PC-3 (cell line): ENCODE results near the gene DERL3. TPM values are rescaled to one million over a fixed set of nuclear protein-coding genes. Genes with fewer than 3 reads are reported as not detected.

Experiments used
- ATAC-seq: fragments of 200-7000 bp; cut with Tn5 transposase; 2 replicates; pipeline ENCODE4 v1.9.1; 2020; ENCODE audit warnings: mild to moderate bottlenecking, moderate library complexity
- BruUV-seq: library from RNA; stranded (reverse); fragments of 400-500 nt; replicated peaks from 2 replicates; lab custom pipeline; 2021; lab: Mats Ljungman, UMichigan
- CTCF ChIA-PET: fragments of 300-600 bp; sonication (Branson Sonifier 250); formaldehyde crosslinking; loops from one replicate; lab custom pipeline; 2022; ENCODE audit warnings: antibody characterized with exemption; lab: Charles Lee
- POLR2A ChIA-PET: fragments of 300-600 bp; sonication (Branson Sonifier 250); formaldehyde crosslinking; loops from one replicate; lab custom pipeline; 2022; ENCODE audit warnings: antibody characterized with exemption; ENCODE audit not compliant: unreplicated experiment; lab: Charles Lee
- DNase-seq: peaks from one replicate; pipeline ENCODE4 v3.0.0-alpha.2; 2015
- H2AFZ ChIP-seq: fragments of 300-600 bp; sonication (generic); 2 replicates; pipeline ENCODE4 v1.6.0; 2016; ENCODE audit warnings: antibody characterized with exemption, low read length
- H3F3A ChIP-seq: fragments of 300-600 bp; sonication (generic); one replicate; pipeline ENCODE4 v1.6.0; 2017; ENCODE audit warnings: antibody characterized with exemption, low read length, control low read depth, mild to moderate bottlenecking; ENCODE audit not compliant: unreplicated experiment
- H3K27ac ChIP-seq: fragments of 300-600 bp; sonication (generic); 2 replicates; pipeline ENCODE4 v1.5.1; 2016; ENCODE audit warnings: mild to moderate bottlenecking, low read length
- H3K27me3 ChIP-seq: fragments of 300-600 bp; sonication (generic); 2 replicates; pipeline ENCODE4 v1.6.1; 2016; ENCODE audit warnings: low read length, mixed read lengths
- H3K36me3 ChIP-seq: fragments of 300-600 bp; sonication (generic); 2 replicates; pipeline ENCODE4 v1.6.1; 2016; ENCODE audit warnings: low read depth, mixed run types, low read length, mixed read lengths
- H3K4me1 ChIP-seq: fragments of 300-600 bp; sonication (generic); 2 replicates; pipeline ENCODE4 v1.5.1; 2016; ENCODE audit warnings: low read length; ENCODE audit not compliant: insufficient read depth
- H3K4me2 ChIP-seq: fragments of 300-600 bp; sonication (generic); 2 replicates; pipeline ENCODE4 v1.6.0; 2016; ENCODE audit warnings: low read length
- H3K4me3 ChIP-seq: fragments of 300-600 bp; sonication (generic); 2 replicates; pipeline ENCODE4 v1.5.1; 2016; ENCODE audit warnings: mild to moderate bottlenecking, low read length, mixed read lengths
- H3K79me2 ChIP-seq: fragments of 300-600 bp; sonication (generic); 2 replicates; pipeline ENCODE4 v1.6.1; 2017; ENCODE audit warnings: low read length, mixed read lengths
- H3K9ac ChIP-seq: fragments of 300-600 bp; sonication (generic); 2 replicates; pipeline ENCODE4 v1.6.0; 2016; ENCODE audit warnings: mild to moderate bottlenecking, low read length
- H3K9me2 ChIP-seq: fragments of 300-600 bp; sonication (generic); replicated peaks from 2 replicates; pipeline ENCODE4 v1.6.1; 2016; ENCODE audit warnings: mixed run types, low read length, mixed read lengths
- H3K9me3 ChIP-seq: fragments of 300-600 bp; sonication (generic); 2 replicates; pipeline ENCODE4 v1.6.1; 2016; ENCODE audit warnings: low read length, mixed read lengths
- H4K20me1 ChIP-seq: fragments of 300-600 bp; sonication (generic); 2 replicates; pipeline ENCODE4 v1.6.1; 2016; ENCODE audit warnings: low read length, mixed read lengths
- CTCF ChIP-seq: fragments of 300-600 bp; sonication (generic); conservative IDR thresholded peaks from 2 replicates; pipeline ENCODE4 v1.5.1; 2017; ENCODE audit warnings: antibody characterized with exemption, low read depth, mild to moderate bottlenecking, low read length
- EZH2 ChIP-seq: fragments of 300-600 bp; sonication (generic); IDR thresholded peaks from one replicate; pipeline ENCODE4 v1.6.1; 2017; ENCODE audit warnings: antibody characterized with exemption, mild to moderate bottlenecking, low read length; ENCODE audit not compliant: unreplicated experiment
- EZH2phosphoT487 ChIP-seq: fragments of 300-600 bp; sonication (generic); IDR thresholded peaks from 2 replicates; pipeline ENCODE4 v1.6.1; 2018; ENCODE audit warnings: mild to moderate bottlenecking, antibody characterized with exemption, low read length, borderline replicate concordance
- intact Hi-C: fragments of 100-400 bp; cut with micrococcal nuclease; formaldehyde crosslinking; loops from 2 replicates; pipeline ENCODE4 v1.9.0; 2023
- total RNA-seq: library from RNA; depleted of rRNA; stranded (reverse); fragments of >200 nt; gene quantifications from 2 replicates; pipeline ENCODE4 v1.2.3, GENCODE V29; 2014

Gene DERL3
- total RNA-seq, 1 experiment from 2014 or later, result not detected

- TF ChIP-seq EZH2phosphoT487 (no peak), EZH2 (no peak), CTCF (no peak)
- DNase-seq (no peak), ATAC-seq (no peak)
- intact Hi-C loops, result no loop called here
- peaks cover 4% of the 10 kb centered on the region; the same call in 1 of the 2 replicates for H3K36me3 ChIP-seq
- ChIA-PET POLR2A (no interaction called here), CTCF (no interaction called here)
- peaks cover 14% of the 10 kb centered on the region; the same call in 1 of the 2 replicates for H3K4me1 ChIP-seq
- H3K79me2 ChIP-seq, result peaks cover 49% of the 10 kb centered on the region
- no peaks in the 10 kb centered on the region for H3K9me3 ChIP-seq
- H3K9ac ChIP-seq, result no peak overlapping the region
- no peak overlapping the region for H3K27ac ChIP-seq
- H3K4me2 ChIP-seq, result no peak overlapping the region
- no peaks in the 10 kb centered on the region for H3F3A ChIP-seq
- H3K27me3 ChIP-seq, result no peaks in the 10 kb centered on the region
- H3K9me2 ChIP-seq, result no peaks in the 10 kb centered on the region
- no peak overlapping the region for H2AFZ ChIP-seq
- H4K20me1 ChIP-seq, result peaks cover 28% of the 10 kb centered on the region
- BruUV-seq, result no TSS peak
- no peak overlapping the region for H3K4me3 ChIP-seq
Measured at GRCh38 chr22:23790819-23791737, 47.7 kb downstream of the DERL3 start.

GRCh38 chr22:23789638-23790037 lies 49.2 kb downstream of the DERL3 start:
- ChIA-PET CTCF (interaction anchor here (1.6 kb wide), 1 partner anchor 19 kb away, joined by 5 read pairs; no protein-coding TSS in a partner anchor), POLR2A (no interaction called here)
- H3K27ac ChIP-seq, result no peak overlapping the region
- no peak overlapping the region for H2AFZ ChIP-seq
- BruUV-seq, result no TSS peak
- H3K9ac ChIP-seq, result no peak overlapping the region
- no peaks in the 10 kb centered on the region for H3K27me3 ChIP-seq
- no peaks in the 10 kb centered on the region for H3K9me2 ChIP-seq
- H3K4me1 ChIP-seq, result peaks cover 14% of the 10 kb centered on the region; the same call in 1 of the 2 replicates
- peaks cover 4% of the 10 kb centered on the region; the same call in 1 of the 2 replicates for H3K36me3 ChIP-seq
- H3K9me3 ChIP-seq, result no peaks in the 10 kb centered on the region
- H3K4me3 ChIP-seq, result no peak overlapping the region
- no peak for DNase-seq
- peaks cover 49% of the 10 kb centered on the region for H3K79me2 ChIP-seq
- H3F3A ChIP-seq, result no peaks in the 10 kb centered on the region
- H3K4me2 ChIP-seq, result no peak overlapping the region
- H4K20me1 ChIP-seq, result peaks cover 28% of the 10 kb centered on the region
- ATAC-seq, result no peak
- intact Hi-C loops, result no loop called here
- no peak for TF ChIP-seq EZH2
- no peak; the same call in 1 of the 2 replicates for TF ChIP-seq CTCF
- no peak for TF ChIP-seq EZH2phosphoT487
